DND-41 (cell line): Measurements from ENCODE around the gene KMT5B.

ENCODE experiments used
- EZH2 ChIP-seq: IDR thresholded peaks from 3 replicates; pipeline ENCODE4 v1.6.1; 2012; ENCODE audit warnings: borderline replicate concordance, low read depth, mild to moderate bottlenecking, moderate library complexity, low read length, inconsistent platforms; ENCODE audit not compliant: severe bottlenecking
- TF ChIP-seq, protein P1 (sequence below): IDR thresholded peaks from 2 replicates; pipeline ENCODE4 v1.5.1; 2012; ENCODE audit warnings: borderline replicate concordance, low read length, moderate library complexity, mild to moderate bottlenecking; ENCODE audit not compliant: poor library complexity, severe bottlenecking; ENCODE audit errors: extremely low read depth

DNA sequence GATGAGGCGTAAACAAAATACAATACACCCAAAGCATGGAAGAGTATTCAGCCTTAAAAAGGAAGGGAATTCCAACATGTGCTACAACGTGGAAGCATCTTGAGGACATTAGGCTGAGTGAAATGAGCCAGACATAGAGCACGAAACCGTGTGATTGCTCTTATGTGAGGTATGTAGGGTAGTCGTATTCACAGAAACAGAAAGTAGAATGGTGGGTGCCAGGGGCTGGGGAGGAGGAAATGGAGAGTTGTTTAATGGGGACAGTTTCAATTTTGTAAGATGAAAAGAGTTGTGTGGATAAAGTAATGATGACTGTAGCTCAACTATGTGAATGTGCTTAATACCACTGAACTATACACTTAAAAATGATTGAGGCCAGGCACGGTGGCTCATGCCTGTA, 10.2 kb upstream of the KMT5B start:
- TF ChIP-seq, protein P1, sequence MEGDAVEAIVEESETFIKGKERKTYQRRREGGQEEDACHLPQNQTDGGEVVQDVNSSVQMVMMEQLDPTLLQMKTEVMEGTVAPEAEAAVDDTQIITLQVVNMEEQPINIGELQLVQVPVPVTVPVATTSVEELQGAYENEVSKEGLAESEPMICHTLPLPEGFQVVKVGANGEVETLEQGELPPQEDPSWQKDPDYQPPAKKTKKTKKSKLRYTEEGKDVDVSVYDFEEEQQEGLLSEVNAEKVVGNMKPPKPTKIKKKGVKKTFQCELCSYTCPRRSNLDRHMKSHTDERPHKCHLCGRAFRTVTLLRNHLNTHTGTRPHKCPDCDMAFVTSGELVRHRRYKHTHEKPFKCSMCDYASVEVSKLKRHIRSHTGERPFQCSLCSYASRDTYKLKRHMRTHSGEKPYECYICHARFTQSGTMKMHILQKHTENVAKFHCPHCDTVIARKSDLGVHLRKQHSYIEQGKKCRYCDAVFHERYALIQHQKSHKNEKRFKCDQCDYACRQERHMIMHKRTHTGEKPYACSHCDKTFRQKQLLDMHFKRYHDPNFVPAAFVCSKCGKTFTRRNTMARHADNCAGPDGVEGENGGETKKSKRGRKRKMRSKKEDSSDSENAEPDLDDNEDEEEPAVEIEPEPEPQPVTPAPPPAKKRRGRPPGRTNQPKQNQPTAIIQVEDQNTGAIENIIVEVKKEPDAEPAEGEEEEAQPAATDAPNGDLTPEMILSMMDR = no peak
- no peak for TF ChIP-seq EZH2
